Activated CD8-positive, alpha-beta memory T cell treated with anti-CD3 and anti-CD28 coated beads, Interleukin-2, amount 50 U/mL, for 24 hours (primary cell): Measurements from ENCODE around the gene FBXO40.
"Not testable (repeated sequence)": the region's sequence is repeated elsewhere in the genome, so short reads cannot be mapped to it uniquely, and the experiment has no call there.

ENCODE experiments used
- DNase-seq: peaks from one replicate; pipeline ENCODE4 v3.0.0-alpha.2; 2020; ENCODE audit errors: extremely low read depth

The FBXO40 gene, protein sequence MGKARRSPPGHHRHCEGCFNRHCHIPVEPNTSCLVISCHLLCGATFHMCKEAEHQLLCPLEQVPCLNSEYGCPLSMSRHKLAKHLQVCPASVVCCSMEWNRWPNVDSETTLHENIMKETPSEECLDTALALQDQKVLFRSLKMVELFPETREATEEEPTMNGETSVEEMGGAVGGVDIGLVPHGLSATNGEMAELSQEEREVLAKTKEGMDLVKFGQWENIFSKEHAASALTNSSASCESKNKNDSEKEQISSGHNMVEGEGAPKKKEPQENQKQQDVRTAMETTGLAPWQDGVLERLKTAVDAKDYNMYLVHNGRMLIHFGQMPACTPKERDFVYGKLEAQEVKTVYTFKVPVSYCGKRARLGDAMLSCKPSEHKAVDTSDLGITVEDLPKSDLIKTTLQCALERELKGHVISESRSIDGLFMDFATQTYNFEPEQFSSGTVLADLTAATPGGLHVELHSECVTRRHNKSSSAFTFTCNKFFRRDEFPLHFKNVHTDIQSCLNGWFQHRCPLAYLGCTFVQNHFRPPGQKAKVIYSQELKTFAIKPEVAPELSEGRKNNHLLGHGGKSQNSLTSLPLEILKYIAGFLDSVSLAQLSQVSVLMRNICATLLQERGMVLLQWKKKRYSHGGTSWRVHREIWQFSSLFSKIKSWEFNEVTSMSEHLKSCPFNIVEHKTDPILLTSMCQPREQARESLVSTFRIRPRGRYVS

DNA sequence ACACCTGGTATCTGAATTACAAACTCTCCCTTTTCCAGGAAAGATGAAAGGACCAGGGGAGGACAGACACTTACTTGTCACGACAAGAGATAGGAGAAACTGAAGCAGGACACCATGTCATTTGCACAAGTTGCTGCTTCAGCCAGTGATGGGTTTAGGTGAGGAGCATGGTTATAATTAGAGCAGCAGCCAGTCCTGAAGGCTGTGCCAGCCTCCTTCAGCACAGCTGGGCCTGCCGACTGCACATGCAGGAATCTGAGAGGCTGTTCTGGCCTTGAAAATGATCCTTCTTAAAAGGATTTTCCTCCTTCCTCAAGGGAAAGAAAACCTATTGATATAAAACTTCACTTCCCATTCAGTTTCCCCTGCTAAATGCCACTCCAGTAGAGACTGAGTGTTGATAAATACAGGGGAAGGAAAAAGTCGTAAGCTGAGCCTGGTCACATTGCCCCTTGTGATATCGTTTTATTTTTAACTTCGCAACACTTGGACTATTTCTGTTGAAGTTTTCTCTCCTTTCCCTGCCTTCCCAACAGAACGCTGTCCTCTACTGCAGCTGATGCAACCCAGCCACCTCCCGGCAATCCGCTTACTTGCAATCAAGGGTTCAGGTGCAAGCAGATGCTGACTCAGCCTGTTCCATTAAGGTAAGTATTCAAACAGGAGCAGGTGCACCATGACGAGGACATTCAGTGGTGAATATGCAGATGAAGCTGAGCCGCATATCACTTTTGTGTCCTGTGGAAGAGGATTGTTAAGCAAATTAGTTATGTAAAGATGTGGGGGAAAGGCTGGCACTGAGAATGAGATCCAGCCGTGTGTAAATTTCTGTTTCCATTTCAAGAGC lies at the start of gene FBXO40:
FBXO40 (plus strand) TSS at position 524 of the 847 bp plus-strand sequence. CDS start 27,197 bp downstream, outside the sequence.
- DNase-seq = no peak

DNA sequence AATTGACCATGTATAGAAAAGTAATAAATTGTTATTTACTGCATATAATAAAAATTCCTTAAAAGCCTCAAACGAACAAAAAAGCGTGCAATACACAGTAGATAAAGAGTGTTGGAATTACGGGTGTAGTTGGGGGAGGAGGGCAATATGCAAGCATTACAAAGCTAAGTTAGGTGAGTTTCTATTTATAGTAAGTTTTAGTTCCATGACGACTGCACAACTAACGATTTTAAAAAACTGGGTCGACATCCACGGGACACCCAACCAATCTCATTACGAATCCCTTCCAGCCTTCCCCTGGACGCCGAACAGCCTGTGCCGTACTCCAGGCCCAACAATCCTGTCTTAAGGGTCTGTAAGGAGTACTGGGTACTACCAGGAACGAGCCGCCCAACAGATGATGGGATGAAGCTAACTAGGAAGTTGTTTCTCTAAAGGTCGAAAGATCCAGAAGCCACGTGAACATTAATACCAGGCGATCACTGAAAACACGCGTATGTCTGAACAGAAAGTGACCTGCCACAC lies 48.1 kb upstream of the FBXO40 start:
- no peak for DNase-seq

DNA sequence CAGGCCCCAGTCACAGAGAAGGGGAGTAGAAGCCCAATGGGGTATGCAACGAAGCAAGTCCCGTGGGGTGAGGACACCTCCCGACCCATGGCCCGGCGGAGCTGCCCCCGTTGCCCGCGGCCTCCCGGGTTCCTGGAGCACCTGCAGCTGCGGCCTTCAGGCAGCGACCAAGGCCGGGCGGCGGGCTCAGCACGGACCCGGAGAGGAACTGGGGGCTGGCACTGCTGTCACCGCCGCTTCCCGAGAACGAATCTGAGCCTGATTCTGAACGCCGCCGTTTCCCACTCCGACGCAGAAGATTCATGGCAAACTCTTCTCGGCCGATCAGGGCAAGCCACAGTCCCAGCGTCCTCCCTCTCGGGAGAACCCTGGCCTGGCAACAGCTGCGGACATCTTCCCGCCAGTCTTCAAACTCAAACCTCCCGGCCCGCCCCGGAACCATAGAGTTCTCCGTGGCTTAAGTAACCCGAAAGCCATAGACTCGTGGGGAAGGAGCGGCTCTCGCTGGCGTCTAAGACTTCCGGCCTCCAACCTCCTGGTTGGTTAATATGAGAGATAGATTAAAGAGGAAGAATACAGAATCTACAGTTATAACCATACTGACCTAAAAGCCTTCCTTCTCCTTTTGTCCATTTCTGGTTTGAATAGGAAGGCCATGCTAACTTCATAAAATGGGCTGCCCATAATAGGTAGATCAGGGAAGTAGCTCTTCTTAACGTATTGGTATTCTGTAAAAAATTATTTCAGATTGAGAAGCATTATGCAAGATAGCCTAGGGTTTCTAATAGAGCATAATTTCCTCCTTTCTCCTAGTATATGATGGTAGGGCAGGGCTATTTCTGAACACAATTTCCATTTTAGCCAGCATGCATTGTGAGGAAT lies 47.4 kb upstream of the FBXO40 start, which contains the start of gene POLQ:
POLQ (minus strand) TSS at position 415 of the 882 bp plus-strand sequence; CDS start at position 304, 111 bp downstream.
- peak; percentile 72 for DNase-seq

DNA sequence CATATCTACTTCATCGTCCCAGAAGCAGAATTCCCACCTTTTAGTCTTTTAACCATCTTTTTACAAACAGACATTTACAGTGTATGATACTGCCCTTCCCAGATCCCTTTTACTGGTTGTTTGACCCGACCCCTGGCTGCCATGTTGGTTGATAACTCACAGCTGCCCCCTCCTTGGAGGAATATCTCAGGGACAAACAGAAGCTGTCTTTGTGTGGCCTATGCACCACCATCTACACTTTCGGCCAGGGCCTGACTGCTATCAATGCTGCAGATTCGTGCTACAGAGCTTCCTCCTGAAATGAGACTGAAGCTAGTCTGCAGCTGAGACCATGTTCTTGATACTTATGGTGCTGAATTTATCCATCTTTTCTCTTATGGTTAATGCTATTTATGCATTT lies 40.8 kb upstream of the FBXO40 start:
- no peak for DNase-seq

DNA sequence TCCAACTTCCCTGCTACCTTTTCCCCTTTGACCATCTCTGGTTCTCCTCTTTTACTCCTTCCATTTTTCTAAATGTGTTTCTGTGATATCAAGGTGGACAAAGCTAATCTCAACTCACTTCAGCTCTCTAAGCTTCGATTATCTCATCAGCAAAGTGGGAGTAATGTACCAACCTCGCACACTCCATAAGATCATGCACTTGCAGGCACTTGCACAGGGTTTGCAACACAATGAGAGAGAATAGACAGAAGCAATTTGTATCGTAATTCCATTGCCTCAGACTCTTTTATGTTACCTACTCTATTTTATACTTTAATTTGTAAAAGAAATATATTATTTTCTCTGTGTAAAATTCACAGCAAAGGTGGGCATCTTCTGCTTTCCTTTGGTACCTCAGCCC lies 40.4 kb upstream of the FBXO40 start:
- DNase-seq = no peak

DNA sequence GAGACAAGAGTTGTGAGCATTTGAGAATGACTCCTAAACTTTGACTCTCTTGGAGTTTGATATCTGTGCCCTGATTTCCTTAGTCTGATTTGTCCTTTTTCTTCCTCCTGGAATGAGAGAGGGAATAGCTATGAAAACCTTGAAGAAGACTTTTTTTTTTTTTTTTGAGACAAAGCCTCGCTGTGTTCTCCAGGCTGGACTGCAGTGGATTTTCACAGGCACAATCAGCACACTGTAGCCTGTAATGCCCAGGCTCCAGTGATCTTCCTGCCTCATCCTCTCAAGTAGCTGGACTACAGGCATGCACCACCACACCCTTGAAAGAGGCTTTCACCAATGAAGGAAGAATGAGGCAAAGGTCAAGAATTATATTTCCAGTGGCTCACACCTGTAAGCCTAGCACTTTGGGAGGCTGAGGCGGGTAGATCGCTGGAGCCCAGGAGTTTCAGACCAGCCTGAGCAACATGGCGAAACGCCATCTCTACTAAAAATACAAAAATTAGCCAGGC lies 35.7 kb upstream of the FBXO40 start:
- DNase-seq = no peak

DNA sequence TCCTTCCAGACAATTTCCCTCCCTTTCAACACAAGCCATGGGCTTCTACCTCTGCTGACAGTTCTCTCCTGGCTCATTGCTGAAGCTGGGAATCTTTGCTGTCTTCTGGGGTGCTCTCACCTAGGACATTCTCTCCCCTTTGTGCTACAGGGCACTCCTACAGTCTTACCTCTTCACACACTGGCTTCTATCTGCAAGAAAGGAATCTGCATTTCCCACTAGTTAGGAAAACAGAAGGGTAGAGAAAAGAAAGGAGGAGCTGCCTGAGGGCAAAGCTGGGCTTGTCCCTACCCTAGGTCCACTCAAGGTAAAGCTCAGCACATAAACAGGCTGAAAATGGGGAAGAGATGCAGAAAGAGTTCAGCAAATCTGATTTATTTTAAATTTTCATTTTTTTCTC lies 31.0 kb upstream of the FBXO40 start:
- DNase-seq = no peak

DNA sequence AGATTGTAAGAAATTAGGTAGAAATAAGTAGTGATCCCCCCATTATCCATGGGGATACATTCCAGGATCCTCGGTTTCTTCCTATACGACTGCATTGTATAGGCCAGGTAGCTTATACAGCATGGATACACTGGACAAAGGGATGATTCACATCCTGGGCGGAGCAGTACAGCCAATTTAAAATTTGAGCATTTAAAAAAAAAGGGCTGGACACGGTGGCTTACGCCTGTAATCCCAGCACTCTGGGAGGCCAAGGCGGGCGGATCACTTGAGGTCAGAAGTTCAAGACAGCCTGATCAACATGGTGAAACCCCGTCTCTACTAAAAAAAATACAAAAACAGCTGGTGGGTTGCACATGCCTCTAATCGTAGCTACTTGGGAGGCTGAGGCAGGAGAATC lies 26.4 kb upstream of the FBXO40 start:
- DNase-seq = no peak

DNA sequence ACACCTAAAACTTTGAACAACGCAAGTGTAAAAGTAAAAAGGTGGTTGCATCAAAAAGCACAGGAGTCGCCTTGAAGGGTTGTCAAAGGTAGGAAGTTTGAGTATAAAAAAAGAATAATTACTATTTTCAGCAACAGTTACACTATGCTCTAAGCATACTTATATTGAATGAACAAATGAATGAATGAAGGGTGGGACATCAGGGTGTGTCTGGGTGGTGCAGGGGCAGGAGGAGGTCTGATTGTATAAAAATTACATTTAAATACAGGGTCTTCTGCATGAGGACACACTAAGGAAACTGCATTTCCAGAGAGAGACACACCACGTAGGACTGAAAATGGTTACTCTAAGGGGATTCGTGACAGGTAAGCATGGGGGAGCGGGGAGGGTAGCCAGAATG lies 25.5 kb upstream of the FBXO40 start, which contains the start of gene ARGFX:
ARGFX (plus strand) TSS at position 301 of the 400 bp plus-strand sequence. CDS start 2,765 bp downstream, outside the sequence.
- DNase-seq = no peak

DNA sequence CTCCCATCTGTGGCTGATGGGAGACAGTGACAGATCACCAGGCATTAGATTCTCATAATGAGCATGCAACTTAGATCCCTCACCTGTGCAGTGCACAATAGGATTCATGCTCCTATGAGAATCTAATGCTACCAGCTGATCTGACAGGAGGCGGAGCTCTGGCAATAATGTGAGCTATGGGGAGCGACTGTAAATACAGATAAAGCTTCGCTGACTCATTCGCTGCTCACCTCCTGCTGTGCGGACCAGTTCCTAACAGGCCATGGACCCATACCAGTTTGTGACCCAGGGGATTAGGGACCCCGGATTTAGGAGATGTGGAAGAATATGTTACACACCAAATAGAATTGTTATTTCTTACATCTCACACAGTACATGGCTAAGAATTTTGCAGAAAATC lies 18.7 kb upstream of the FBXO40 start:
- DNase-seq = no peak

DNA sequence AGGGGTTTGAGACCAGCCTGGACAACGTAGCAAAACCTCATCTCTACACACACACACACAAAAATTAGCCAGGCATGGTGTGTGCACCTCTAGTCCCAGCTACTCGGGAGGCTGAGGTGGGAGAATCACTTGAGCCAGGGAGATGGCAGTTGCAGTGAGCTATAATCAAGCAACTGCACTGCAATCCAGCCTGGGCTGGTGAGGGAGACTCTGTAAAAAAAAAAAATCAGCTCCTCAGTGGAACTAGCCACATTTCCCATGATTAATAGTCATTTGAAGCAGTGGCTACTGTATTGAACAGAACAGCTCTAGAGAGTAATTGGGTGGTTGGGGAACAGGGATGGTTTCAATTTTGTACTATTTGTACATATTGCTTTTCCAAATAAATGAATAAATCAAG lies 11.5 kb upstream of the FBXO40 start:
- no peak for DNase-seq

DNA sequence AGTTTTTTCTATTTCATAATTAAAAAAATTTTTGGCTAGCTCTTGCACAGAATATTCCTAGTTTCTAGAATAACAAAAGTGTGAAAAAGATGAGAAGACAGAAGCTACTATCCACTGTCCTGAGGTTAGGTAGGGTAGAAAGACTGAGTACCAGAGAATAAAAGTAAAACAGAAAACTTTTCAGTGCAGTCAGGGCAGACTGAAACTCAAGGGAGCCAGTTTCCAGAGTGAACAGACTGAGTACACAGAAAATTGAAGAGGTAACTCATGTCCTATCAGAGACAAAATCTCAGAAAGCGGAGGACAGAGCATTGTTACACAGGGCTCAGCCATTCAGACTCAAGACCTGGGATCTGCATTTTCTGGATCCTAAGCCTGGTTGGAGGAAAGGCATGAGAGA lies 8.8 kb upstream of the FBXO40 start:
- DNase-seq = no peak

DNA sequence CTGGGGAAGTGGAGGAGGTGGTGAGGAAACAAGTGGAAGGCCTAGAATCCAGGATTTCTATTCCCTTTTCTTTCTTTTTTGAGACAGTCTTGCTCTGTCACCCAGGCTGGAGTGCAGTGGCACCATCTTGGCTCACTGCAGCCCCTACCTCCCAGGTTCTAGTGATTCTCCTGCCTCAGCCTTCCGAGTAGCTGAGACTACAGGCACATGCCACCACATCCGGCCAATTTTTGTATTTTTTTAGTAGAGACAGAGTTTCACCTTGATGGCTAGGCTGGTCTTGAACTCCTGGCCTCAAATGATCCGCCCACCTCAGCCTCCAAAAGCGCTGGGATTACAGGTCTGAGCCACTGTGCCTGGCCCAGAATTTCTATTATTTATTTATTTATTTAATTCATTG lies 627 bp downstream of the FBXO40 start:
- DNase-seq = not testable (repeated sequence)

DNA sequence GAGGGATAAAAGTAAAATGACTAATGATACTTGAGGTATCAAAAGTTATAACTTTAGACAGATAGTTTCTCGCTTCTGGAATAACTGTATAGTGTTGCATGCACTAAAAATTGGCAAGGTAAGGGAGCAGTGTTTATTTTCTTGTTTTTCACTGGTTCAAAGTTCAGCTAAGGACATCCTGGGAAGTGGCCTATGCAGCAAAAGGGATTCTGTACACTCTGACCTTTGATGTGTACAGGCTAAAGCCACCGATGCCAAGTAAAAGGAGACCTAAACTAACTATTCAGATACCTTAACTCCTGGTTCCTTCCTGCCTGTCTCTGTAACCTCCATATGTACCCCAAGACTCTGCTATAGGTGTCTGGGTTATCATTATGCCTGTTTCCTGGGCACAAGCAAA lies 1.7 kb downstream of the FBXO40 start:
- no peak for DNase-seq

DNA sequence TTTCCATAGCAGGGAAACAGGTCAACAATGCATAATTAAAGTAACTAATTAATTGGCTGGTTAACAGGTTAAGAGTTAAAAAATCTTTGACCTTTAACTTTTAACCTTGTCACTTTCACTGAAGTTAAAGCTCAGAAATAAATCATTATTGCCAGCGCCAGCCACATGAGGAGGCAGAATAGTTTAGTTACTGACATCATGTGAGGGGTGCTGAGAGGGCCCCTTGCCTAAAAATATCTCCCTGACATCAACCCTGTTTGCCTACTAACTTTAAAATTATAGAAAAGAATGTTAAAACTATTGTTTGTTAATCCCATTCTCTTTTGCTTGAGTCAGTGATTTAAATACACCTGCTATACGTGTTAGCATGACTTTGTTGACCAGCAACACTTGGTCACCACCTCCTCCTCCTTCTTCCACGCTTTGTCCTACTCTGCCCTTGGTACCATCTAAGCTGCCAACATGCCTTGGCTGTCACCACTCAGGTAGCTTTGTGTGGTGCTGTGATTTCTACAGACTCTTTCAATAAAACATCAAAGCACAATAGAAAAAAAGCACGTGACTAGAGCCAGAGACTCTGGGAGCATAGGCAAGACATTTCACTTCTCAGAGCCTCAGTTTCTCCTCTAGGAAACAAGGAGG lies 2.7 kb downstream of the FBXO40 start:
- no peak for DNase-seq

DNA sequence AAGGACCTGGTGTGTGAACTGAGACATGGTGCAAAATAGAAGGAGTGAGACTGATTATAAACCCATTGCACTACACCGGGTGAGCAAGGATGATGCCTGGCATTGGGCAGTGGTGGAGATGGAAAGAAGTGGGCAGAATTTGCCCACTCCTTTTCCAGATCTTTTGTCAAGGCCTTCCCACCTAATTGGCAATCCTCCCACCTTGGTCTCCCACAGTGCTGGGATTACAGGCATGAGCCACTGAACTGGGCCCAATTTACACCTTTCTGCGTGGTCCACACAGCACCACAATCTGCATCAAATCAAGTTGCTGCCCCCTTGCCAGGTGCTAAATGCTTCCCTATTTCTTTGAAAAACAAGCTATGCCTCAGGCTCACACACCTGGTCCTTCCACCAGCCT lies 5.4 kb downstream of the FBXO40 start:
- no peak for DNase-seq

DNA sequence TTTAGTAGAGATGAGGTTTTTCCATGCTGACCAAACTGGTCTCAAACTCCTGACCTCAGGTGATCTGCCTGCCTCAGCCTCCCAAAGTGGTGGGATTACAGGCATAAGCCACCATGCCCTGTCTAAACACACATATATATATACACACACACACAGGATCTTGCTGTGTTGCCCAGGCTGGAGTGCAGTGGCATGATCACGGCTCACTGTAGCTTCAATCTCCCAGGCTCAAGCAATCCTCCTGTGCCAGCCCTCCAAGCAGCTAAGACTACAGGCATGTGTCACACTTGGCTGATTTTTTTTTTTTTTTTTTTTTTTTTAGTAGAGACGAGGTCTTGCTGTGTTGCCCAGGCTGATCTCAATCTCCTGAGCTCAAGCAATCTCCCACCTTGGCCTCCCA lies 6.7 kb downstream of the FBXO40 start:
- not testable (repeated sequence) for DNase-seq

DNA sequence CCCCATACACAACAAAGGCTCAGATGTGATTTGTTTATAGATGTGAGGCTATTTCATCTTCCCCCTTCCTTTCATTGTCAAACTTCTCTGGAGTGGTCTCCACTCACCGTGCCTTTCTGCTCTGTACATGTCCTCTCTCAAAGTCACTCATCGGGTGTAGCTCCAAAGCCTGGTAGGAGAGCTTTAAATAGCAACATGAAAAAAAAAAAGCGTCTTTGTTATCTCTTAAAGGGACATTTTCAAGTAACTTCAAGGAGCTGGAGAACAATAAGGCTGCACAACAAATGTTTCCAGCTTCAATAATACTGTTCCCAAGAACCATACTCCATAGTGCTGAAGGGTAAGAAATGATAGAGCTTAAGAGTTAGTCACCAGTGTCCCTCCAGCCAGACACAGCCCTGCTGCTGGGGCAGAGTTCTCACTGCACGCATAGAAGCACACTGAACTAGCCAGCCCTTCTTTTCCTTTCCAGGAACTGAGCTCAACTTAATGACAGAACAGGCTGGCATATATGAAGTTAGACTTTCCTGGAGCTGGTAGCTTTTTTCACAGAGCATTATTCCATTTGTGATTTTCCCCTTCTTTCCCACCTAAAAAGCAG lies 8.1 kb downstream of the FBXO40 start:
- DNase-seq = no peak

DNA sequence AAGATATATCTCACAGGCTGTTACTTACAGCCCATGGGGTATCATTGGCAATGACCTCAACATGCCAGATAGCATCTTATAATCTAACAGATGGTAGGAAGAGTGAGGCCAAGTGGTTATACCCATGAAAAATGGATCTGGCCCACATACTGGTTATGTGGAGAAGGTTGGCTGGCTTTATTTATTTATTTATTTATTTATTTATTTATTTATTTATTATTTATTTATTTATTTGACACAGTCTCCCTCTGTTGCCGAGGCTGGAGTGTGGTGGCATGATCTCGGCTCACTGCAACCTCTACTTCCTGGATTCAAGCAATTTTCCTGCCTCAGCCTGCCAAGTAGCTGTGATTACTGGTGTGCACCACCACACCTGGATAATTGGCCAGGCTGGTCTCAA lies 11.6 kb downstream of the FBXO40 start:
- no peak for DNase-seq

DNA sequence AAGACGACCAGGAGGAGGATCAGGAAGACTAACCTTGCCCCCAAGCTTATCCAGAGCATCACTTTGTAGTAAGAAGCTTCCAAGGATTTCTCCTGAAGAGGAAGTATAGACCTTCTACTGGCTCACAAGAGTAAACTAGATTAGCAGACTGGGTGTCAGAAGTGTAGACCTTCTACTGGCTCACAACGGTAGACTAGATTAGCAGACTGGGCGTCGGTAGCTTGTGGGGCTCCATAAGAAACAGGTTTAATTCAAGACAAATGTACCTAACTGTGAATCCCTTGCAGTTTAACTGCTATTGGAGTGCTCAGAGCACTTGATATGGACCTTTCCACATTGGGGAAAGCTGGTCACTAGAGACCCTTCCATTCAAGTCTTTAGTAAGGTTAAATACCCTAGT lies 12.9 kb downstream of the FBXO40 start:
- no peak for DNase-seq
